Activated T-cell treated with anti-CD3 and anti-CD28 coated beads for 4 hours (primary cell): ENCODE measurements around the gene SIAH2.

Source experiments
- DNase-seq: peaks from one replicate; pipeline ENCODE4 v3.0.0-alpha.2; 2020

Gene SIAH2

GRCh38 chr3:150747886-150748683 is 14.9 kb downstream of the SIAH2 start:
- no peak for DNase-seq

GRCh38 chr3:150746791-150747590 is 16.0 kb downstream of the SIAH2 start:
- DNase-seq = no peak

GRCh38 chr3:150745832-150746231 is 17.1 kb downstream of the SIAH2 start:
- DNase-seq = no peak

- no peak for DNase-seq
Measured at GRCh38 chr3:150744919-150745211, 18.1 kb downstream of the SIAH2 start.

GRCh38 chr3:150744041-150744918 is 18.7 kb downstream of the SIAH2 start:
- no peak for DNase-seq

- no peak for DNase-seq
Measured at GRCh38 chr3:150743508-150743907, 19.5 kb downstream of the SIAH2 start.

GRCh38 chr3:150742679-150743078 is 20.3 kb downstream of the SIAH2 start:
- no peak for DNase-seq

- no peak for DNase-seq
Measured at GRCh38 chr3:150742141-150742523, 20.8 kb downstream of the SIAH2 start.

GRCh38 chr3:150741497-150742140 is 21.4 kb downstream of the SIAH2 start:
- DNase-seq = no peak

- DNase-seq = no peak
Measured at GRCh38 chr3:150740733-150741496, 22.1 kb downstream of the SIAH2 start.

GRCh38 chr3:150739877-150740645 is 22.9 kb downstream of the SIAH2 start:
- DNase-seq = no peak

- DNase-seq = no peak
Measured at GRCh38 chr3:150739200-150739863, 23.6 kb downstream of the SIAH2 start.

GRCh38 chr3:150738688-150739087 is 24.3 kb downstream of the SIAH2 start:
- no peak for DNase-seq

- DNase-seq = peak; percentile 16
Measured at GRCh38 chr3:150737874-150738679, 24.9 kb downstream of the SIAH2 start.

- no peak for DNase-seq
Measured at GRCh38 chr3:150736903-150737832, 25.8 kb downstream of the SIAH2 start.

GRCh38 chr3:150736316-150736719 is 26.7 kb downstream of the SIAH2 start:
- DNase-seq = no peak

GRCh38 chr3:150734795-150735119 is 28.2 kb downstream of the SIAH2 start:
- no peak for DNase-seq

- DNase-seq = no peak
Measured at GRCh38 chr3:150733936-150734794, 28.8 kb downstream of the SIAH2 start.
